ENCODE results near the gene DNAH9.

GRCh38 chr17:11578998-11579397, 19.3 kb upstream of the DNAH9 start:
- TF ChIP-seq, protein P1, sequence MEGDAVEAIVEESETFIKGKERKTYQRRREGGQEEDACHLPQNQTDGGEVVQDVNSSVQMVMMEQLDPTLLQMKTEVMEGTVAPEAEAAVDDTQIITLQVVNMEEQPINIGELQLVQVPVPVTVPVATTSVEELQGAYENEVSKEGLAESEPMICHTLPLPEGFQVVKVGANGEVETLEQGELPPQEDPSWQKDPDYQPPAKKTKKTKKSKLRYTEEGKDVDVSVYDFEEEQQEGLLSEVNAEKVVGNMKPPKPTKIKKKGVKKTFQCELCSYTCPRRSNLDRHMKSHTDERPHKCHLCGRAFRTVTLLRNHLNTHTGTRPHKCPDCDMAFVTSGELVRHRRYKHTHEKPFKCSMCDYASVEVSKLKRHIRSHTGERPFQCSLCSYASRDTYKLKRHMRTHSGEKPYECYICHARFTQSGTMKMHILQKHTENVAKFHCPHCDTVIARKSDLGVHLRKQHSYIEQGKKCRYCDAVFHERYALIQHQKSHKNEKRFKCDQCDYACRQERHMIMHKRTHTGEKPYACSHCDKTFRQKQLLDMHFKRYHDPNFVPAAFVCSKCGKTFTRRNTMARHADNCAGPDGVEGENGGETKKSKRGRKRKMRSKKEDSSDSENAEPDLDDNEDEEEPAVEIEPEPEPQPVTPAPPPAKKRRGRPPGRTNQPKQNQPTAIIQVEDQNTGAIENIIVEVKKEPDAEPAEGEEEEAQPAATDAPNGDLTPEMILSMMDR (IDR thresholded peaks at IDR 0.05) = no peak
- TF ChIP-seq EZH2 (IDR thresholded peaks at IDR 0.05; ENCODE audit: borderline replicate concordance, insufficient read depth, low read depth, low read length, poor library complexity, severe bottlenecking) = no peak
